OCI-LY7 (cell line): ENCODE results near the gene NTN3. TPM values are rescaled to one million over a fixed set of nuclear protein-coding genes. Genes with fewer than 3 reads are reported as not detected.

ENCODE experiments used
- BruUV-seq: library from RNA; stranded (reverse); fragments of 400-500 nt; replicated peaks from 2 replicates; lab custom pipeline; 2021; lab: Mats Ljungman, UMichigan
- CTCF ChIA-PET: fragments of 300-600 bp; sonication (Branson Sonifier 250); formaldehyde crosslinking; loops from one replicate; lab custom pipeline; 2022; ENCODE audit warnings: antibody characterized with exemption; ENCODE audit not compliant: unreplicated experiment; lab: Charles Lee
- POLR2A ChIA-PET: fragments of 300-600 bp; sonication (Branson Sonifier 250); formaldehyde crosslinking; loops from one replicate; lab custom pipeline; 2022; ENCODE audit warnings: antibody characterized with exemption; lab: Charles Lee
- DNase-seq: peaks from one replicate; pipeline ENCODE4 v3.0.0-alpha.2; 2015; ENCODE audit warnings: low spot score
- H2AFZ ChIP-seq: fragments of 200-600 bp; sonication (generic), shearing (Covaris generic); 2 replicates; pipeline ENCODE4 v1.6.1; 2014; ENCODE audit warnings: mild to moderate bottlenecking, antibody characterized with exemption, low read length, moderate library complexity
- H3K27ac ChIP-seq: fragments of 200-600 bp; sonication (generic); 2 replicates; pipeline ENCODE4 v1.5.1; 2014; ENCODE audit warnings: mixed run types, low read depth, mild to moderate bottlenecking, moderate library complexity, low read length, inconsistent platforms; ENCODE audit not compliant: poor library complexity, severe bottlenecking
- H3K36me3 ChIP-seq: fragments of 200-600 bp; sonication (generic); 2 replicates; pipeline ENCODE4 v1.6.1; 2014; ENCODE audit warnings: mild to moderate bottlenecking, antibody characterized with exemption, low read length, moderate library complexity, mixed read lengths; ENCODE audit not compliant: insufficient read depth
- H3K4me1 ChIP-seq: fragments of 200-600 bp; sonication (generic); 2 replicates; pipeline ENCODE4 v1.5.1; 2014; ENCODE audit warnings: mild to moderate bottlenecking, low read length; ENCODE audit not compliant: insufficient read depth, poor library complexity, severe bottlenecking
- H3K4me2 ChIP-seq: fragments of 200-600 bp; sonication (generic); 2 replicates; pipeline ENCODE4 v1.6.1; 2014; ENCODE audit warnings: mild to moderate bottlenecking, low read length
- H3K4me3 ChIP-seq: fragments of 200-600 bp; sonication (generic); 2 replicates; pipeline ENCODE4 v1.5.1; 2014; ENCODE audit warnings: mild to moderate bottlenecking, low read depth, low read length; ENCODE audit not compliant: poor library complexity, severe bottlenecking
- H3K79me2 ChIP-seq: fragments of 200-600 bp; sonication (generic); 2 replicates; pipeline ENCODE4 v1.6.1; 2016; ENCODE audit warnings: low read depth, mild to moderate bottlenecking, low read length, moderate library complexity, mixed read lengths; ENCODE audit not compliant: insufficient read depth
- H3K9me2 ChIP-seq: fragments of 200-600 bp; sonication (generic); 2 replicates; pipeline ENCODE4 v1.6.1; 2016; ENCODE audit warnings: mild to moderate bottlenecking, low read length, mixed read lengths; ENCODE audit not compliant: insufficient read depth
- H3K9me3 ChIP-seq: fragments of 200-600 bp; sonication (generic); 2 replicates; pipeline ENCODE4 v1.6.1; 2014; ENCODE audit warnings: mild to moderate bottlenecking, mixed run types, low read length, mixed read lengths
- H4K20me1 ChIP-seq: fragments of 200-600 bp; sonication (generic); 2 replicates; pipeline ENCODE4 v1.6.1; 2014; ENCODE audit warnings: mild to moderate bottlenecking, antibody characterized with exemption, low read length, moderate library complexity, mixed read lengths; ENCODE audit not compliant: insufficient read depth
- EZH2phosphoT487 ChIP-seq: fragments of 200-600 bp; sonication (generic); IDR thresholded peaks from 2 replicates; pipeline ENCODE4 v1.6.1; 2018; ENCODE audit warnings: low read depth, borderline replicate concordance, mild to moderate bottlenecking, mixed run types, antibody characterized with exemption, low read length, moderate library complexity, mixed read lengths
- intact Hi-C: fragments of 100-400 bp; cut with micrococcal nuclease; formaldehyde crosslinking; loops from one replicate; pipeline ENCODE4 v1.10.0; 2022; ENCODE audit not compliant: unreplicated experiment
- total RNA-seq, 2 experiments: library from RNA; depleted of rRNA in 1 of 2; stranded (reverse); fragments of >200 nt in 1 of 2; shearing (Covaris generic) in 1 of 2; gene quantifications; 2 replicates each; pipeline ENCODE4 v1.2.3, GENCODE V29; 2014 to 2022
- TF ChIP-seq, protein P1 (sequence below): fragments of 200-600 bp; sonication (generic); conservative IDR thresholded peaks from 2 replicates; pipeline ENCODE4 v1.5.1; 2014; ENCODE audit warnings: mild to moderate bottlenecking, antibody characterized with exemption, low read length, moderate library complexity, mixed read lengths

Gene NTN3
- total RNA-seq, 2 experiments from 2014 or later = 1.7 to 2.3 TPM

DNA sequence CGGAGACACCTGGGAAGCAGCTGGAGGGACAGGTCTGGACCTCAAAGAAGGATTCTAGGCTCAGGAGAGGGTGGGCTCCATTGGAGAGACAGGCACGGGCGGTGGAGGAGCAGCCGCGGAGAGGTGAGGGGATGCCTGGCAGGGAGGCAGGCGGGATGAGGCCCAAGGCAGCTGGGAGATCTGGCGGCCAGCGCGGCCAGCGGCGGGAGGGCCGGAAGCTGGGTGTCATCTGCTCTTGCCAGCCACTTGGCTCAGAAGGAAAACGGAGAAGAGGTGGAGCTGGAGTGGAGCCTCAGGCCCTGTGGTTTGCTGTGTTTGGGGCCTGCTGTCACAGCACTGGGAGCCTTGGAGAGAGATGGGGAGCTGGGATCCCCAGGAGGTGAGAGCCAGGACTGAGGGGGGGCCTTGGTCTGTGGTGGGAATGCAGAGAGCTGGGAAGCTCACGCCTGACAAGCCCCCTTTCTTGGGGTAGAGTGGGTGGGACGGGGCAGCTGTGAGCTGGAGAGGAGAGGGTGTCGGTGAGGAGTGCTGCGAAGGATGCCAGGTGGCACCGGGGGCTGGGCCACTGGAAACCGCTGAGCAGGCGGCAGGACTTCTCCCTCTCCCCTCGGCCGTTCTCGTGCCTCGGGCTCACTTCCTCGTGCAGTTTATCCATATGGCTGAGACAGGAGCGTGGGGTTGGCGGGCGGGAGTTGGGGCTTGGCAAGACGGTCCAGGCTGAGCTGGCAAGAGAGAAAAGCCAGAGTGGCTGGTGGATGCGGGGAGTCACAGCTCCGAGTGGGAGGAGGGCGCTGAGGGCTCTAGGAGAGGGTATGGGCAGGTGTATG, 11.8 kb downstream of the NTN3 start:
- no peak for TF ChIP-seq EZH2phosphoT487
- TF ChIP-seq, protein P1, sequence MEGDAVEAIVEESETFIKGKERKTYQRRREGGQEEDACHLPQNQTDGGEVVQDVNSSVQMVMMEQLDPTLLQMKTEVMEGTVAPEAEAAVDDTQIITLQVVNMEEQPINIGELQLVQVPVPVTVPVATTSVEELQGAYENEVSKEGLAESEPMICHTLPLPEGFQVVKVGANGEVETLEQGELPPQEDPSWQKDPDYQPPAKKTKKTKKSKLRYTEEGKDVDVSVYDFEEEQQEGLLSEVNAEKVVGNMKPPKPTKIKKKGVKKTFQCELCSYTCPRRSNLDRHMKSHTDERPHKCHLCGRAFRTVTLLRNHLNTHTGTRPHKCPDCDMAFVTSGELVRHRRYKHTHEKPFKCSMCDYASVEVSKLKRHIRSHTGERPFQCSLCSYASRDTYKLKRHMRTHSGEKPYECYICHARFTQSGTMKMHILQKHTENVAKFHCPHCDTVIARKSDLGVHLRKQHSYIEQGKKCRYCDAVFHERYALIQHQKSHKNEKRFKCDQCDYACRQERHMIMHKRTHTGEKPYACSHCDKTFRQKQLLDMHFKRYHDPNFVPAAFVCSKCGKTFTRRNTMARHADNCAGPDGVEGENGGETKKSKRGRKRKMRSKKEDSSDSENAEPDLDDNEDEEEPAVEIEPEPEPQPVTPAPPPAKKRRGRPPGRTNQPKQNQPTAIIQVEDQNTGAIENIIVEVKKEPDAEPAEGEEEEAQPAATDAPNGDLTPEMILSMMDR = no peak
- Histone ChIP-seq H3K4me1 (peaks cover 6% of the 10 kb centered on the region), H3K9me2 (no peaks in the 10 kb centered on the region), H4K20me1 (no peaks in the 10 kb centered on the region), H3K4me3 (no peak overlapping the region), H3K27ac (no peak overlapping the region), H3K4me2 (no peak overlapping the region), H3K9me3 (no peaks in the 10 kb centered on the region), H3K36me3 (peaks cover 5% of the 10 kb centered on the region; the same call in 1 of the 2 replicates), H2AFZ (no peak overlapping the region), H3K79me2 (0 out of 2 replicates have a peak, but pooled peaks cover 10% of the 10 kb centered on the region)
- intact Hi-C loops = no loop called here
- BruUV-seq = no TSS peak
- DNase-seq = no peak
- ChIA-PET CTCF (no interaction called here), POLR2A (no interaction called here)

DNA sequence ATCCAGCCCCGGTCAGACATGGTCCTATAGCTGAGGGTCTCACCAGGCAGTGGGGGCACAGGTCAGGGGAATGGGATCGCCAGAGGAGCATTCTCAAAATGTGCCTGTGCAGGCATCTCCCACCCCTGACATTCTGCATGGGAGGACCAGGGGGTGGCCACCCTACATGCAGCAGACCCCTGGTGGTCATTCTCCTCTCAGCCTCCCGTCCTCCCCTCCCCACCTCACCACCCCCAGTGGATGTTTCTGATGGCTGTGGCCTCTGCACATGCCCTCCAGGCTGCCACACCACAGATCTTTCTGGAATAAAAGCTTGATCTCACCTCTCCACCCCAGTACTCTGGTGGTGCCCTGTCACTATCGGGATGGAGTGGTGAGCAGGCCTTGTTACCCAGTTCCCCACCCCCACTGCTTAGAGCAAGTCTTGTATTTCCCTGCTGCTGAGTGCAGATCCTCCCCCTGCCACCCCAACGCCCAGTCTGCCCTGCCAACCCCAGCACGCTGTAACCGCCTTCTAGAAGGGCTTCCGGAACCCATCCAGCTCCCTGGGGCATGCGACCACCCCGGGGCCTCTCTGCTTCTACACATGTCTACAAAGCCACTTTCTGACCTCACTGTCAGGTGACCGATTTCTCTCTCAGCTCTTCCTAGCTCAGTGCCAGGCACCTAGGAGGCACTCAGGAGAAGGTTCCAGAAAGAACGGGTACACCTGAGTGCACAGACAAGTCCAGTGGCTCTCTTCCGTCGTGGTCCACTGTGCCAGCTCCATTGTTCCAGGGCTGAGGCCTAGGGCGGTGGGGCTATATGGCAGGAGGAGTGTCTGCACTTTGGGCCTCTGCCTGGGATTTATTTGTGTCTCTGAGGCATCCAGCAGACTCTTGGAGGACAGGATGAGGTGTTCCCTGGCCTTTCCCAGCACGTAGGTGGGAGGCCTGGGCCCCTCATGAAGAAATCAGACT, 13.1 kb downstream of the NTN3 start:
- Histone ChIP-seq H3K27ac (no peak overlapping the region), H3K36me3 (peaks cover 5% of the 10 kb centered on the region; the same call in 1 of the 2 replicates), H3K4me3 (no peak overlapping the region), H3K79me2 (0 out of 2 replicates have a peak, but pooled peaks cover 6% of the 10 kb centered on the region), H3K9me3 (no peaks in the 10 kb centered on the region), H3K4me2 (no peak overlapping the region), H3K9me2 (no peaks in the 10 kb centered on the region), H2AFZ (no peak overlapping the region), H4K20me1 (no peaks in the 10 kb centered on the region), H3K4me1 (peaks cover 6% of the 10 kb centered on the region)
- ChIA-PET CTCF (no interaction called here), POLR2A (no interaction called here)
- no TSS peak for BruUV-seq
- DNase-seq = no peak
- intact Hi-C loops = no loop called here
- TF ChIP-seq, protein P1 = no peak
- TF ChIP-seq EZH2phosphoT487 = no peak
